Measurements from ENCODE around the gene REV3L.

GRCh38 chr6:111439171-111439570 is 43.8 kb downstream of the REV3L start:
- TF ChIP-seq CTCF (IDR thresholded peaks at IDR 0.05) (no peak), ZFX (IDR thresholded peaks at IDR 0.05; ENCODE audit: borderline replicate concordance) (no peak)
